Measurements from ENCODE around the gene TSKU.

TSKU gene

GRCh38 chr11:76753449-76753848 lies 29.7 kb upstream of the TSKU start:
- DNase-seq = no peak

- DNase-seq = no peak
Observed at GRCh38 chr11:76753950-76754349, 29.2 kb upstream of the TSKU start.

- DNase-seq = no peak
Observed at GRCh38 chr11:76756341-76756741, 26.8 kb upstream of the TSKU start.

- no peak for DNase-seq
Observed at GRCh38 chr11:76758311-76758710, 24.8 kb upstream of the TSKU start.

GRCh38 chr11:76759092-76759491 lies 24.1 kb upstream of the TSKU start:
- DNase-seq = no peak

GRCh38 chr11:76759517-76759916 lies 23.6 kb upstream of the TSKU start:
- DNase-seq = no peak

GRCh38 chr11:76760236-76760635 lies 22.9 kb upstream of the TSKU start:
- no peak for DNase-seq

- no peak for DNase-seq
Observed at GRCh38 chr11:76761718-76762355, 21.3 kb upstream of the TSKU start.

GRCh38 chr11:76762356-76762752 lies 20.8 kb upstream of the TSKU start:
- no peak for DNase-seq

- no peak for DNase-seq
Observed at GRCh38 chr11:76762867-76763572, 20.1 kb upstream of the TSKU start.

- peak; percentile 69 for DNase-seq
Observed at GRCh38 chr11:76763573-76764346, 19.4 kb upstream of the TSKU start.

GRCh38 chr11:76764941-76765665 lies 18.1 kb upstream of the TSKU start:
- no peak for DNase-seq

- no peak for DNase-seq
Observed at GRCh38 chr11:76765863-76766350, 17.2 kb upstream of the TSKU start.

GRCh38 chr11:76766521-76766920 lies 16.6 kb upstream of the TSKU start:
- DNase-seq = no peak

- DNase-seq = no peak
Observed at GRCh38 chr11:76767659-76768058, 15.5 kb upstream of the TSKU start.

- peak; percentile 82 for DNase-seq
Observed at GRCh38 chr11:76768088-76768908, 14.9 kb upstream of the TSKU start.

GRCh38 chr11:76768909-76769560 lies 14.1 kb upstream of the TSKU start:
- DNase-seq = peak; percentile 60

GRCh38 chr11:76769645-76770586 lies 13.2 kb upstream of the TSKU start:
- DNase-seq = peak; percentile 51

- DNase-seq = no peak
Observed at GRCh38 chr11:76770642-76771445, 12.3 kb upstream of the TSKU start.

Measured in inflammatory macrophage treated with lipopolysaccharide for 4 hours (primary cell).